ENCODE results near the gene DTX1.

The DTX1 gene

DNA sequence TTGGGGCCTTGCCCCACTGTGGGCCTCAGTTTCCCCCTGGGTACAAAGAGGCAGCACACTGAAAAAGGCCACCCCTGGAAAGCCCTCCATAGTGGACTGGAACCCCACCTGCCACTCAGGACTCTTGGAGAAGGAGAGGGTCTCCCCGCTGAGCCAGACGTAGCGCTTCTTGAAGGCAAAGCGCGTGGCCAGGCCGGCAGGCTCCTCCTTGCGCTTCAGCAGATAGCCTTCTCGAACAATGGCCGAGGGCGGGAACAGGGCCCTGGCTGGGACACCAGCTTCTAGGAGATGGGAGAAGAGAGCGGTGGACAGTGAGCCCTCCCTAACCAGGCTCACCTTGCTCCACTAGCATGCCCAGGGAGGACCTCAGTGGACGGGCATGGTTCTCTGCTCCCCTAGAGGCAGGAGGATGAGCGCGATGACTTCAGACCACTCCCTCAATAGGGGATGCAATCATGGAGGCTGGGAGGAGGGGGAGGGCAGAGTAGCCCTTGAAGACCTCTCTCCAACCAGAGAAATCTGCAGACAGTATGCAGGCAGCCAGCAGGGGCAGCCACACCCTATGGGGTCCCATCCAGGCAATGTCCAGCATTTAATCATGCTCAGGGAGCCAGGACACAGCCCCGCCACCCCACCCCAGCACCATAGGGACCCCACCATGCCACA is 49.2 kb downstream of the DTX1 start:
- CTCF ChIA-PET, result no interaction called here
- POLR2A ChIA-PET, result no interaction called here
- TF ChIP-seq, protein P1, sequence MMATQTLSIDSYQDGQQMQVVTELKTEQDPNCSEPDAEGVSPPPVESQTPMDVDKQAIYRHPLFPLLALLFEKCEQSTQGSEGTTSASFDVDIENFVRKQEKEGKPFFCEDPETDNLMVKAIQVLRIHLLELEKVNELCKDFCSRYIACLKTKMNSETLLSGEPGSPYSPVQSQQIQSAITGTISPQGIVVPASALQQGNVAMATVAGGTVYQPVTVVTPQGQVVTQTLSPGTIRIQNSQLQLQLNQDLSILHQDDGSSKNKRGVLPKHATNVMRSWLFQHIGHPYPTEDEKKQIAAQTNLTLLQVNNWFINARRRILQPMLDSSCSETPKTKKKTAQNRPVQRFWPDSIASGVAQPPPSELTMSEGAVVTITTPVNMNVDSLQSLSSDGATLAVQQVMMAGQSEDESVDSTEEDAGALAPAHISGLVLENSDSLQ (IDR thresholded peaks at IDR 0.05), result no peak
- DNase-seq (ENCODE audit: extremely low spot score), result no peak

DNA sequence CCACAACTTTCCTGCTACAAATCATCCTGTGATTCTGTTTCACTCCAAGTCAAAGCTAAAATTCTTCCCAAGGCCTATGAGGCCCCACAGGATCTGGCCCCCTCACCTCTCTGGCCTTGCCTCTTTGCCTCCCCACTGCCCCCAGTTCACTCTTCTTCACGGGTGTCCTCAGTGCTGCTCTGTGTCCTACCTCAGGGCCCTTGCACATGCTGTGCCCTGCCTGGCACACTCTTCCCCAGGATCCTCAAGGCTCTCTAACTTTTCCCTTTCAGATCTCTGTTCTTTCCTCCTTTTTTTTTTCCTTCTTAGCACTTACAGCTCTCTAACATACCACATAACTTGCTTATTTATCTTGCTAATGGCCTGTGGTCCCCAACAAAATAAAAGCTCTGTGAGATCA is 49.8 kb downstream of the DTX1 start:
- POLR2A ChIA-PET, result no interaction called here
- TF ChIP-seq TARDBP (IDR thresholded peaks at IDR 0.05), result no peak
- TF ChIP-seq ZNF384 (IDR thresholded peaks at IDR 0.05), result no peak
- no peak for TF ChIP-seq FOXA1 (IDR thresholded peaks at IDR 0.05)
- no peak for TF ChIP-seq NFRKB (IDR thresholded peaks at IDR 0.05)
- TF ChIP-seq LEF1 (IDR thresholded peaks at IDR 0.05; ENCODE audit: borderline replicate concordance), result no peak
- TF ChIP-seq FOXM1 (IDR thresholded peaks at IDR 0.05; ENCODE audit: borderline replicate concordance), result no peak
- TF ChIP-seq L3MBTL2 (conservative IDR thresholded peaks at IDR 0.05), result no peak
- TF ChIP-seq SP1 (IDR thresholded peaks at IDR 0.05), result no peak
- no peak for TF ChIP-seq SUZ12 (IDR thresholded peaks at IDR 0.05)
- TF ChIP-seq ARNT (IDR thresholded peaks at IDR 0.05), result no peak
- TF ChIP-seq FOXK2 (IDR thresholded peaks at IDR 0.05), result no peak
- no peak for TF ChIP-seq ELF4 (IDR thresholded peaks at IDR 0.05)
- no peak for TF ChIP-seq BHLHE40 (IDR thresholded peaks at IDR 0.05; ENCODE audit: borderline replicate concordance)
- no peak for TF ChIP-seq CTBP1 (IDR thresholded peaks at IDR 0.05; ENCODE audit: borderline replicate concordance)
- TF ChIP-seq, protein P1 (IDR thresholded peaks at IDR 0.05), result no peak
- TF ChIP-seq HDGF (IDR thresholded peaks at IDR 0.05; ENCODE audit: borderline replicate concordance), result no peak
- CTCF ChIA-PET, result no interaction called here
- no peak for DNase-seq (ENCODE audit: extremely low spot score)

DNA sequence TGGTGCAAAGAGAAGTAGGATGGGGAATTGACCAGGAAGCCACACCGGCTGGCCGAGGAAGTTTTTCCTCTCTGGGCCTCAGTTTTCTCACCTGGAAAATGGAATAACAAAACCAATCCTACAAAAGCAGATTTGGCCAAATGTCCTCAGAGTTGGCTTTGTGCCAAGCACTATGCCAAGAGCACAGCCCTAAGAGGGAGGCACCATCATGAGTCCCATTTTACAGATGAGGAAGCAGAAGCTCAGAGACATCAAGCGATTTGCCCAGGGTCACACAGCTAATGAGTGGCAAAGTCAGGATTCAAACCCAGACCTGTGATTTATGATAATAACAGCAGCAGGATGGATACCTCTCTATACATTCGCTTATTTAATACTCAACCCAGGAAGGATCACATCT is 51.8 kb downstream of the DTX1 start:
- no peak for DNase-seq (ENCODE audit: extremely low spot score)
- TF ChIP-seq BHLHE40 (IDR thresholded peaks at IDR 0.05; ENCODE audit: borderline replicate concordance), result no peak
- ChIA-PET CTCF (interaction anchor here (1.8 kb wide), 1 partner anchor 10 kb away, joined by 4 read pairs; no protein-coding TSS in a partner anchor), POLR2A (no interaction called here)

DNA sequence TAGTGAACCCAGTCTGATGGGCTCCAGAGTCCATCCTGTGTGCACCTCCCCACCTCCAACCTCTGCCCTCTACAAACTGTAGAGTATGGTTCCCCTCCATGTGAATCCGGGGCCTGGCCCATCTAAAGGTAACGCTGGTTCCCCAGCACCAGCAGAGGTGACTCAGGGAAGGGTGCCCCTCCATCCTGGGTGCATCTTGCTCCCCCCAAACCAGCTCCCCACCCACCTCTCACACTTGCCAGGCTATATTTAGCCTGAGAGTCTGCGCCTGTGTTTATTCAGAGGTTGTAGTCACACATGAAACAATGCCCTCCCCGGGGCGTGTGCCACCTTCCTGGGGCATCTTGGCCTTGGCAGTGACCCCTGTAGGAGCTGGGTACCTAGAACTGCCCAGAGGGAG is 52.8 kb downstream of the DTX1 start:
- ChIA-PET POLR2A (no interaction called here), CTCF (no interaction called here)
- no peak for TF ChIP-seq FOXA1 (IDR thresholded peaks at IDR 0.05)
- TF ChIP-seq LEF1 (IDR thresholded peaks at IDR 0.05; ENCODE audit: borderline replicate concordance), result no peak
- no peak for TF ChIP-seq NFRKB (IDR thresholded peaks at IDR 0.05)
- no peak for TF ChIP-seq L3MBTL2 (conservative IDR thresholded peaks at IDR 0.05)
- no peak for TF ChIP-seq FOXK2 (IDR thresholded peaks at IDR 0.05)
- no peak for TF ChIP-seq ELF4 (IDR thresholded peaks at IDR 0.05)
- TF ChIP-seq SUZ12 (IDR thresholded peaks at IDR 0.05), result no peak
- no peak for TF ChIP-seq CTBP1 (IDR thresholded peaks at IDR 0.05; ENCODE audit: borderline replicate concordance)
- TF ChIP-seq SP1 (IDR thresholded peaks at IDR 0.05), result no peak
- DNase-seq (ENCODE audit: extremely low spot score), result no peak

DNA sequence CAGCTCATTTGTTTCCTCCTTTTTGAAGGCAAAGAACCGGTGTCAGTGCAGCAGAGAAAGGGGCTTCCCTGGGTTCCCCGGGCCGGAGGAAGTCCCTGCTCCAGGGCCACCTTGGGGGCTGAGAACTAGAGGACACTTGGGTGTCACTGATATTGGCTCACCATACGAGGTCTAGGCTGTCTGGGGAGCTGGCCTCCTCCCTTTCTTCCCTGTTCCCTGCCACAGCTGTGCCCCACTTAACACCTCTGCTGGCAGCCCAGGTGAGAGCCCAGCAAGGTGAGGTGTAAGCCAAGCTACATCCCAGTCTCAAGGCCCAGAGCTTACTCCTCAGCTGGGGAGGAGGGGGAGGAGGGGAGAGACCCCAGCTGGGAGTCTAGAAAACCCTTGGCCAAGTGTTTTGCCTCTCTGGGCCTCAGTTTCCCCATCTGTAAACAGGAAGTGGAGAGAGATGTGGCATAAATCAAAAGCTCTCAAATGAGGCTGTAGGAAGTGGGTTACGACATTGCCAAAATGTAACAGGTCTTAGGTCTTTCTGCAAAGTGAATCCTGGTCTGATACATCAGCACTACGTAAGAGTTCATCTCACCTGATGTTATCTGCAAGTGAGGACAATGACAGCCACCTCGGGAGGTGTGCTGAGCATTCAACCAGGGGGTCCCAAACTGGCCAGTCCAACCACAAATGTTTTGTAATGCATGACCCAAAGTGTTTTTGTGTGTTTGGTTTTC is 53.5 kb downstream of the DTX1 start:
- ChIA-PET CTCF (no interaction called here), POLR2A (no interaction called here)
- no peak for DNase-seq (ENCODE audit: extremely low spot score)
- TF ChIP-seq HDGF (IDR thresholded peaks at IDR 0.05; ENCODE audit: borderline replicate concordance), result no peak
- TF ChIP-seq FOXM1 (IDR thresholded peaks at IDR 0.05; ENCODE audit: borderline replicate concordance), result no peak

DNA sequence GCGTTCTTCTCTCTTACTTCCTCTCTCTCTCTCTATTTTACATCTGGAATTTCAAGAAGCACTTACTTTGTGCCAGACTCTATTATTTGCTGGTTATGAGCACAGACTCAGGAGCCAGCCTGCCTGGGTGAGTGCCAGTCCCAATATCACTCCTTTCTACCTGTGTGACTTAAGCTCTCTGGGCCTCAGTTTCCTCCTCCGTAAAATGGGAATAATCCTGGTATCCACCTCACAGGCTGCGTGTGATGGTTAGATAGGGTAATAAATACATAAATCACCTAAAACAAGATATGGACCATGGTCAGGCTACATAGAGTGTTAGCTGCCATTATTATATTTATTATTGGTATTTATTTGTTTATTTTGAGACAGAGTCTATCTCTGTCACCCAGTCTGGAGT is 54.7 kb downstream of the DTX1 start:
- no peak for DNase-seq (ENCODE audit: extremely low spot score)
- ChIA-PET POLR2A (no interaction called here), CTCF (no interaction called here)
- TF ChIP-seq NFRKB (IDR thresholded peaks at IDR 0.05), result no peak
- no peak for TF ChIP-seq SUZ12 (IDR thresholded peaks at IDR 0.05)
- no peak for TF ChIP-seq BHLHE40 (IDR thresholded peaks at IDR 0.05; ENCODE audit: borderline replicate concordance)
- TF ChIP-seq FOXK2 (IDR thresholded peaks at IDR 0.05), result no peak
- TF ChIP-seq TARDBP (IDR thresholded peaks at IDR 0.05), result no peak

DNA sequence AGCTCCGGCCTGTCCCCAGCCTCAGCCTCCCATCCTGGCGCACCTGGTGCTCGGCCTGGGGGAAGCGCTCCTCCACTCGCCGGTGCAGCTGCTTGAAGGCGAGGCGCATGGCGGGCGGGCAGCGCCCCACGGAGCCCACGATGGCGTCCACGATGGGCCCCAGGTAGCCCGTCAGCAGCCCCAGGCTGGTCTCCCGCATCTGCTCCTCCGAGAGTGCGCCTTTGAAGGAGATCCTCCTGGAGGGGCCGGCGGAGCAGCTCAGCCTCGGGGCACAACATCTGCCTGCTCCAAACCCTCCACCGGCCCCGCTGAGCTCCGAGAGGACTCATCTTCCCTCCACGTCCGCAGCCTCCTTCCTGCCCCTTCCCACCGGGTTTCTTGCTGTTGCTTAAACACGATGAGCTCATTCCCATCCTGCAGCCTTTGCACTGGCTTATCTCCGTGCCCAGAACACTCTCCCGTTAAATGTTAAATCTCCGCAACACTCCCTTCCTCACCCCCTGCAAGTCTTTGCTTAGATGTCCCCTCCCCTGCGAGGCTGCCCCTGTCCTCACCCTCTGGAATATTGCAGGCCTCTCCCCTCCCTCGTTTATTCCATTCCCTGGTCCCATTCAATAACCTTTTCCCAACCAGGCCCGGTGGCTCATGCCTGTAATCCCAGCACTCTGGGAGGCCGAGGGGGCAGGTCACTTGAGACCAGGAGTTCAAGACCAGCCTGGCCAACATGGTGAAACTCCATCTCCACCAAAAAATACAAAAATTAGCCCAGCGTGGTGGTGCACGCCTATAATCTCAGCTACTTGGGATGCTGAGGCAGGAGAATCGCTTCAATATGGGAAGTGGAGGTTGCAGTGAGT is 55.7 kb downstream of the DTX1 start:
- POLR2A ChIA-PET, result no interaction called here
- CTCF ChIA-PET, result no interaction called here
- TF ChIP-seq FOXK2 (IDR thresholded peaks at IDR 0.05) (no peak), FOXM1 (IDR thresholded peaks at IDR 0.05; ENCODE audit: borderline replicate concordance) (no peak), TARDBP (IDR thresholded peaks at IDR 0.05) (no peak)
- no peak for DNase-seq (ENCODE audit: extremely low spot score)
